GM12878 (cell line): Measurements from ENCODE around the gene TTLL7. TPM values are rescaled to one million over a fixed set of nuclear protein-coding genes. Genes with fewer than 3 reads are reported as not detected.

ENCODE experiments used
- ATAC-seq: fragments of 200-7000 bp; cut with Tn5 transposase; 3 replicates; pipeline ENCODE4 v1.9.1; 2020; ENCODE audit warnings: mild to moderate bottlenecking, moderate library complexity
- BruUV-seq: library from RNA; stranded (reverse); fragments of 400-500 nt; replicated peaks from 2 replicates; lab custom pipeline; 2021; lab: Mats Ljungman, UMichigan
- CTCF ChIA-PET: fragments of 300-600 bp; sonication (Branson Sonifier 250); formaldehyde crosslinking; extraction: SDS; loops from one replicate; lab custom pipeline; 2021; ENCODE audit warnings: inconsistent platforms; lab: Yijun Ruan, JAX
- POLR2A ChIA-PET: fragments of 350-600 bp; formaldehyde crosslinking; extraction: SDS; loops from one replicate; lab custom pipeline; 2021; ENCODE audit warnings: inconsistent platforms; lab: Charles Lee
- RAD21 ChIA-PET: fragments of 300-600 bp; sonication (Branson Sonifier 250); formaldehyde crosslinking; loops from one replicate; lab custom pipeline; 2023; ENCODE audit warnings: antibody characterized with exemption; ENCODE audit not compliant: unreplicated experiment; lab: Charles Lee
- SMC1A ChIA-PET: fragments of 300-600 bp; sonication (Branson Sonifier 250); formaldehyde crosslinking; loops from one replicate; lab custom pipeline; 2023; ENCODE audit not compliant: unreplicated experiment, uncharacterized antibody; lab: Charles Lee
- DNase-seq: peaks from one replicate; pipeline ENCODE4 v3.0.0-alpha.2; 2011; ENCODE audit warnings: low read depth, low spot score
- FAIRE-seq: peaks from 3 replicates; lab custom pipeline; 2011; peaks lifted over from hg19 to GRCh38; lab: Jason Lieb, UNC
- H2AFZ ChIP-seq: 2 replicates; pipeline ENCODE4 v1.6.0; 2011; ENCODE audit warnings: low read depth, low read length, control low read depth; ENCODE audit not compliant: control insufficient read depth
- H3K27ac ChIP-seq: 2 replicates; pipeline ENCODE4 v1.5.1; 2011; ENCODE audit warnings: control low read depth; ENCODE audit not compliant: control insufficient read depth, insufficient read depth
- H3K27me3 ChIP-seq, 2 experiments: replicated peaks in 1 of 2; 2 replicates each; pipeline versions ENCODE4 v1.6.0 to v1.6.1; 2011; ENCODE audit warnings: low read length in 1 of 2; ENCODE audit not compliant: control insufficient read depth in 2 of 2, insufficient read depth in 2 of 2
- H3K36me3 ChIP-seq, 2 experiments: 2 replicates each; pipeline ENCODE4 v1.5.1; 2011; ENCODE audit warnings: low read length in 1 of 2; ENCODE audit not compliant: control insufficient read depth in 2 of 2, insufficient read depth in 2 of 2
- H3K4me1 ChIP-seq: 2 replicates; pipeline ENCODE4 v1.6.1; 2011; ENCODE audit warnings: mild to moderate bottlenecking, low read length, moderate library complexity, mixed read lengths; ENCODE audit not compliant: control insufficient read depth, insufficient read depth
- H3K4me2 ChIP-seq: 2 replicates; pipeline ENCODE4 v1.6.0; 2011; ENCODE audit warnings: control low read depth; ENCODE audit not compliant: control insufficient read depth, insufficient read depth
- H3K4me3 ChIP-seq: fragments of 200-600 bp; sonication (generic); 2 replicates; pipeline ENCODE4 v1.5.1; 2016
- H3K79me2 ChIP-seq: 2 replicates; pipeline ENCODE4 v1.6.0; 2011; ENCODE audit warnings: low read length; ENCODE audit not compliant: control insufficient read depth, insufficient read depth
- H3K9ac ChIP-seq: 2 replicates; pipeline ENCODE4 v1.8.0; 2011; ENCODE audit warnings: low read length, control low read depth, mixed read lengths; ENCODE audit not compliant: control insufficient read depth, insufficient read depth
- H3K9me3 ChIP-seq: replicated peaks from 3 replicates; pipeline ENCODE4 v1.5.1; 2011; ENCODE audit warnings: mild to moderate bottlenecking, low read length; ENCODE audit not compliant: control insufficient read depth, insufficient read depth
- H4K20me1 ChIP-seq: 2 replicates; pipeline ENCODE4 v1.6.0; 2011; ENCODE audit not compliant: control insufficient read depth, insufficient read depth
- CREM ChIP-seq: IDR thresholded peaks from 2 replicates; pipeline ENCODE4 v1.6.1; 2014; ENCODE audit warnings: antibody characterized with exemption, low read depth
- ESRRA ChIP-seq: IDR thresholded peaks from 2 replicates; pipeline ENCODE4 v1.6.1; 2012; ENCODE audit warnings: mild to moderate bottlenecking, low read length, improper control_type of control experiment
- KLF5 ChIP-seq: fragments of 450-650 bp; IDR thresholded peaks from 2 replicates; pipeline ENCODE4 v1.6.1; 2014; ENCODE audit warnings: mild to moderate bottlenecking; ENCODE audit not compliant: partially characterized antibody
- MEF2A ChIP-seq: IDR thresholded peaks from 2 replicates; pipeline ENCODE4 v1.6.1; 2011; ENCODE audit warnings: low read depth, mild to moderate bottlenecking, low read length, moderate library complexity; ENCODE audit not compliant: insufficient read depth
- MTA2 ChIP-seq: fragments of 450-650 bp; IDR thresholded peaks from 2 replicates; pipeline ENCODE4 v1.6.1; 2016; ENCODE audit warnings: low read depth, mild to moderate bottlenecking, moderate library complexity
- MYC ChIP-seq: IDR thresholded peaks from 2 replicates; pipeline ENCODE4 v1.6.1; 2011; ENCODE audit warnings: mild to moderate bottlenecking, low read length, moderate library complexity, inconsistent platforms; ENCODE audit not compliant: insufficient read depth, insufficient replicate concordance, insufficient read length, severe bottlenecking
- PML ChIP-seq: IDR thresholded peaks from 2 replicates; pipeline ENCODE4 v1.6.1; 2012; ENCODE audit warnings: low read length, inconsistent platforms
- SMAD1 ChIP-seq: fragments of 450-650 bp; IDR thresholded peaks from 2 replicates; pipeline ENCODE4 v1.6.1; 2018; ENCODE audit warnings: mild to moderate bottlenecking, low read depth; ENCODE audit not compliant: partially characterized antibody
- TCF12 ChIP-seq: IDR thresholded peaks from 2 replicates; pipeline ENCODE4 v1.6.1; 2011; ENCODE audit warnings: low read depth, mild to moderate bottlenecking, low read length
- ZNF622 ChIP-seq: fragments of 450-650 bp; IDR thresholded peaks from 2 replicates; pipeline ENCODE4 v1.6.1; 2017; ENCODE audit warnings: mild to moderate bottlenecking, inconsistent platforms
- WGBS: methylation state at CpG from one replicate; pipeline ENCODE4 v1.1.6; 2016; ENCODE audit warnings: low lambda C conversion rate; ENCODE audit not compliant: insufficient replicate concordance, insufficient coverage; ENCODE audit errors: missing lambda C conversion rate; 5-methylcytosine and 5-hydroxymethylcytosine counted together
- in situ Hi-C: fragments of 300-500 bp; cut with MboI; formaldehyde crosslinking; loops from 9 replicates; pipeline ENCODE4 v1.14.3; 2018; ENCODE audit warnings: mixed read lengths
- intact Hi-C: fragments of 100-400 bp; cut with micrococcal nuclease; formaldehyde crosslinking; loops from one replicate; pipeline ENCODE4 v1.14.2; 2022; ENCODE audit not compliant: unreplicated experiment
- polyA plus RNA-seq, 11 experiments: library from polyadenylated mRNA; depleted of rRNA in 4 of 11; unstranded in 6 of 11; stranded (reverse) in 5 of 11; fragments of >200 nt; fragmentation: Nextera tagmentation in 4 of 11; fragmentation: Illumina TruSeq in 1 of 11; extraction: Ambion mirVana in 4 of 11; extraction: Trizol in 1 of 11; gene quantifications; 1 replicate in 1 of 11; 2 replicates in 10 of 11; pipeline versions ENCODE4 v1.2.1 to v1.2.3, GENCODE V29; 2011 to 2016; ENCODE audit warnings: inconsistent platforms in 2 of 11, missing spikeins in 2 of 11, low read depth in 1 of 11
- total RNA-seq, 4 experiments: library from RNA; depleted of rRNA in 3 of 4; stranded (reverse); fragments of >200 nt in 3 of 4; fragmentation: Illumina TruSeq in 1 of 4; extraction: Trizol in 1 of 4; gene quantifications; 2 replicates each; pipeline versions ENCODE4 v1.2.1 to v1.2.3, GENCODE V29; 2013 to 2021
- TF ChIP-seq, protein P1 (sequence below): IDR thresholded peaks from 2 replicates; pipeline ENCODE4 v1.6.1; 2012; ENCODE audit warnings: low read depth, low read length, improper control_type of control experiment
- TF ChIP-seq, protein P2 (sequence below): fragments of 450-650 bp; IDR thresholded peaks from 2 replicates; pipeline ENCODE4 v1.6.1; 2017; ENCODE audit warnings: mild to moderate bottlenecking, moderate library complexity

Gene TTLL7
- total and polyA plus RNA-seq, 10 of the 15 experiments (the other 5 are each of a cell fraction or from before 2014, with no cell fraction given) = 0.03 to 1.4 (median 0.61) TPM

GRCh38 chr1:83927061-83927460 is 71.9 kb downstream of the TTLL7 start (continued):
- TF ChIP-seq, protein P1, sequence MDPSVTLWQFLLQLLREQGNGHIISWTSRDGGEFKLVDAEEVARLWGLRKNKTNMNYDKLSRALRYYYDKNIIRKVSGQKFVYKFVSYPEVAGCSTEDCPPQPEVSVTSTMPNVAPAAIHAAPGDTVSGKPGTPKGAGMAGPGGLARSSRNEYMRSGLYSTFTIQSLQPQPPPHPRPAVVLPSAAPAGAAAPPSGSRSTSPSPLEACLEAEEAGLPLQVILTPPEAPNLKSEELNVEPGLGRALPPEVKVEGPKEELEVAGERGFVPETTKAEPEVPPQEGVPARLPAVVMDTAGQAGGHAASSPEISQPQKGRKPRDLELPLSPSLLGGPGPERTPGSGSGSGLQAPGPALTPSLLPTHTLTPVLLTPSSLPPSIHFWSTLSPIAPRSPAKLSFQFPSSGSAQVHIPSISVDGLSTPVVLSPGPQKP = no peak

DNA sequence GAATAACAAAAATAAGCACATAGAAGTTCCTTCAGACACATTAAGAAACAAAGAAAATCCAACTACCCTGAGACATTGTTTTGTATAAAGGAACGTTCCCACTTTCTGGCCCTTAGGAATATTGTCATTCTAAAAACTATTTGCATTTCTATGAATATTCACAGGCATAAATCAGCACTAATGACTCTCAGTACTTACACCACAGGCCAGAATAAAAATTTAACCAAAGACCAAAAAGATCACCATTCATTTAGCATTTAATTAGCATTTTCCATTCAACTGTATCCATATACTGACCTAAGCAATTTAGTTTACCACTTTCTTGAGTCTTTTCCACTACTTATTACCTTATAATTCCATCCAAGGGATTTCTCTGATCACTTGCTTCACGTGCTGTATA is 75.4 kb downstream of the TTLL7 start:
- Histone ChIP-seq H3K79me2 (no peaks in the 10 kb centered on the region), H3K27ac (no peak overlapping the region), H3K9me3 (no peaks in the 10 kb centered on the region), H3K36me3 (no peaks in the 10 kb centered on the region), H2AFZ (no peak overlapping the region), H3K9ac (no peak overlapping the region), H3K4me3 (no peak overlapping the region), H3K27me3 (no peaks in the 10 kb centered on the region), H3K4me2 (no peak overlapping the region), H4K20me1 (no peaks in the 10 kb centered on the region), H3K4me1 (no peaks in the 10 kb centered on the region)
- ATAC-seq = no peak
- in situ Hi-C loops (loop anchor here (10.0 to 25.0 kb wide), 2 partner anchors 511 to 839 kb away; no protein-coding TSS in a partner anchor), intact Hi-C loops (no loop called here)
- RAD21 ChIA-PET = no interaction called here
- no TSS peak for BruUV-seq
- 9% methylated on average over 2 of the region's 2 CpGs for WGBS
- POLR2A ChIA-PET = no interaction called here
- no peak for FAIRE-seq
- no peak for DNase-seq
- CTCF ChIA-PET = no interaction called here
- SMC1A ChIA-PET = no interaction called here
- TF ChIP-seq ZNF622 = no peak
- TF ChIP-seq KLF5 = no peak

- no peak for ATAC-seq
- RAD21 ChIA-PET = interaction anchor here (0.9 kb wide), 1 partner anchor 512 kb away, joined by 3 read pairs; no protein-coding TSS in a partner anchor
- Histone ChIP-seq H3K9me3 (no peaks in the 10 kb centered on the region), H3K4me3 (no peak overlapping the region), H2AFZ (no peak overlapping the region), H3K36me3 (no peaks in the 10 kb centered on the region), H3K27ac (no peak overlapping the region), H3K9ac (no peak overlapping the region), H4K20me1 (no peaks in the 10 kb centered on the region), H3K79me2 (no peaks in the 10 kb centered on the region), H3K27me3 (no peaks in the 10 kb centered on the region), H3K4me2 (no peak overlapping the region), H3K4me1 (no peaks in the 10 kb centered on the region)
- DNase-seq = no peak
- intact Hi-C loops = no loop called here
- CTCF ChIA-PET = interaction anchor here (0.7 kb wide), 1 partner anchor 11 kb away, joined by 3 read pairs; no protein-coding TSS in a partner anchor
- no TSS peak for BruUV-seq
- 33% methylated on average over 1 of the region's 1 CpG for WGBS
- SMC1A ChIA-PET = no interaction called here
- no peak for FAIRE-seq
- POLR2A ChIA-PET = no interaction called here
- in situ Hi-C loops = loop anchor here (10.0 to 25.0 kb wide), 2 partner anchors 512 to 840 kb away; no protein-coding TSS in a partner anchor
- TF ChIP-seq CREM = no peak
- no peak for TF ChIP-seq PML
- no peak for TF ChIP-seq MEF2A
- TF ChIP-seq ESRRA = no peak
- no peak for TF ChIP-seq SMAD1
- TF ChIP-seq MTA2 = no peak
- TF ChIP-seq MYC = no peak
- TF ChIP-seq, protein P2, sequence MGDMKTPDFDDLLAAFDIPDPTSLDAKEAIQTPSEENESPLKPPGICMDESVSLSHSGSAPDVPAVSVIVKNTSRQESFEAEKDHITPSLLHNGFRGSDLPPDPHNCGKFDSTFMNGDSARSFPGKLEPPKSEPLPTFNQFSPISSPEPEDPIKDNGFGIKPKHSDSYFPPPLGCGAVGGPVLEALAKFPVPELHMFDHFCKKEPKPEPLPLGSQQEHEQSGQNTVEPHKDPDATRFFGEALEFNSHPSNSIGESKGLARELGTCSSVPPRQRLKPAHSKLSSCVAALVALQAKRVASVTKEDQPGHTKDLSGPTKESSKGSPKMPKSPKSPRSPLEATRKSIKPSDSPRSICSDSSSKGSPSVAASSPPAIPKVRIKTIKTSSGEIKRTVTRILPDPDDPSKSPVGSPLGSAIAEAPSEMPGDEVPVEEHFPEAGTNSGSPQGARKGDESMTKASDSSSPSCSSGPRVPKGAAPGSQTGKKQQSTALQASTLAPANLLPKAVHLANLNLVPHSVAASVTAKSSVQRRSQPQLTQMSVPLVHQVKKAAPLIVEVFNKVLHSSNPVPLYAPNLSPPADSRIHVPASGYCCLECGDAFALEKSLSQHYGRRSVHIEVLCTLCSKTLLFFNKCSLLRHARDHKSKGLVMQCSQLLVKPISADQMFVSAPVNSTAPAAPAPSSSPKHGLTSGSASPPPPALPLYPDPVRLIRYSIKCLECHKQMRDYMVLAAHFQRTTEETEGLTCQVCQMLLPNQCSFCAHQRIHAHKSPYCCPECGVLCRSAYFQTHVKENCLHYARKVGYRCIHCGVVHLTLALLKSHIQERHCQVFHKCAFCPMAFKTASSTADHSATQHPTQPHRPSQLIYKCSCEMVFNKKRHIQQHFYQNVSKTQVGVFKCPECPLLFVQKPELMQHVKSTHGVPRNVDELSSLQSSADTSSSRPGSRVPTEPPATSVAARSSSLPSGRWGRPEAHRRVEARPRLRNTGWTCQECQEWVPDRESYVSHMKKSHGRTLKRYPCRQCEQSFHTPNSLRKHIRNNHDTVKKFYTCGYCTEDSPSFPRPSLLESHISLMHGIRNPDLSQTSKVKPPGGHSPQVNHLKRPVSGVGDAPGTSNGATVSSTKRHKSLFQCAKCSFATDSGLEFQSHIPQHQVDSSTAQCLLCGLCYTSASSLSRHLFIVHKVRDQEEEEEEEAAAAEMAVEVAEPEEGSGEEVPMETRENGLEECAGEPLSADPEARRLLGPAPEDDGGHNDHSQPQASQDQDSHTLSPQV = no peak
- TF ChIP-seq TCF12 = no peak
Measured at GRCh38 chr1:83922431-83922830, 76.5 kb downstream of the TTLL7 start.
